ENCODE results near the gene TMCO5A.
"Not testable (repeated sequence)": the region's sequence is repeated elsewhere in the genome, so short reads cannot be mapped to it uniquely, and the experiment has no call there.

Gene TMCO5A

DNA sequence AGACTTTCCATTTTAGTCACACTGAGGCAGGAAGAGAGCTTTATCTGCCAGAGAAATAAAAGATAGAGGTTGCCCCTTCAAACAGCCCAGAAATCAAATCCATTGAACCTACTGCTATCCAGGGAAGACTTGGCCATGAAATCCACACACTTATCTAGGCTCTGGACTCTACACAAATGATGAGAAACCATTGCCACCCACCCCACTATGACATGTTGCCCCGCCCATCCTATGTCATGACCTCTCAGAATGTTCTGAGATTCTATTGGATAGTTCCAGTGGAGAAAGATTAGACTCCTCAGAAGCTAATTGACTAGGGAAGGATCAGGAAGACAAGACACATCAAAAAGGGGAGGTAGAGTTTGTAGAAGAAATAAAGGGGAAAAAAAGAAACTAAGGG, at the start of gene TMCO5A:
TSS of gene TMCO5A (plus strand) at position 301 of the 400 bp plus-strand sequence. CDS start 1,684 bp downstream, outside the sequence.
- no peak for DNase-seq

- no peak for DNase-seq
These were observed 48.8 kb upstream of the TMCO5A start for GRCh38 chr15:37885651-37886050.

DNA sequence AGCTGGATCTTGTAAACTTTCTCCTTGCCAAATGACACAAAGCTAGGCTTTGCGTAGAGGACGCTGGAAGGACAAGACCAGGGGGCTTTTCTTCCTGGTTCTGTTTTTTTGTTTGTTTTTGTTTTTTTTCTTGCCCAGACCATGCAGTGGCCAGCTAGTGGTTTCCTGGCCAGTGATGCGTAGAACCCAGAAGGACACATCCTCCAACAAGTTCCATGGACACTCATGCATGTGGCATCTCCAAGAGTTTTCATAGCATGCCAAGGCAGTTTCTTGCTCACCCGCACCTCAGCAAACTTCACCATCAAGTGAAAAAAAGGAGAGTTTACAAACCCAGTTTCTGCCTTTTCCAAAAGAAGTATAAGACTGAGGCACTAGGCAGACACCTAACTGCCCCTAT, 46.1 kb upstream of the TMCO5A start:
- no peak for DNase-seq

- DNase-seq = peak; percentile 73
These were observed 42.6 kb upstream of the TMCO5A start for GRCh38 chr15:37891766-37892368.

GRCh38 chr15:37893309-37893708, 41.1 kb upstream of the TMCO5A start:
- DNase-seq = no peak

GRCh38 chr15:37898362-37898761, 36.1 kb upstream of the TMCO5A start:
- DNase-seq = no peak

DNA sequence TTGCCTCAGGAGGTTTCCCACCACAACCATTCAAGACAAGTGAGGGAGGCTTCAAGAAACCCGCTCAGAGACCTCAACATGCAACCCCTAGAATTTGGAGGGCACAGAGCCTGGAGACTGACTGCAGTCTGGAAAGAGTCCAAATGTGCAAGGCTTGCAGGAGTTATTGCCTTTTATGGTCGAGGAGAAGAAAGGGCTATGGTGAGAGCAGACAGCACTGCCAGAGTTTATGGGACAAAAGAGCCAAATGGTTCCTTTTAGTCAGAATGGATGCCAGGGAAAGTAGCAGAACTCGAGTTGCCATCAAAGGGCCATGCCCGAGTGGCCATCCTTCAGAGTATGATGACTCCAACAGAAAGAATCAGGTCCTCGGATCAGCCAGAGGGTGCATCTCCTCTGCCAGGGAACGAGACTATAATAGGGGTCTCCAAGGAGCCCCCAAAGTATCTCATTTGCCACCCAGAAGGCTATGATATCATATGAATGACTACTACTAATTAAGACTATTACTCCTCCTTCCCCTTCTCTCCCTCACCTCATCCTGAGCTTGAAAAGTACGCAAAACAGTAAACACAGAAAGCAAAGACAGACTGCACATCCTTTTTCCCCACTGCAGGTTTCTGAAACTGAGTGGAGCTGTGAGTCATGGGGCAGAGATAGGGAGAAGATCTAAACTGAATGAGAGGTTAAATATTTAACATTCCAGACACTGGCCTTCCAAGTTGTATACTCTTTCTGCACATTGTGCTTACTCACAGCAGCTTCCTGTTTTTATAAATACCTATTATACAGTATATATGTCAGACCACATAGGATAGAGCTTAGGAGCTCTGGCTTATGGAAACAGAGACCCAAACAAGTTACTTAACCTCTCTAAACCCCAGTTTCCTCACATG, 33.9 kb upstream of the TMCO5A start:
- peak; percentile 90 for DNase-seq

- no peak for DNase-seq
These were observed 32.3 kb upstream of the TMCO5A start for GRCh38 chr15:37902126-37902525.

- no peak for DNase-seq
These were observed 30.4 kb upstream of the TMCO5A start for GRCh38 chr15:37903919-37904625.

GRCh38 chr15:37907136-37907535, 27.3 kb upstream of the TMCO5A start:
- DNase-seq = peak; percentile 42

DNA sequence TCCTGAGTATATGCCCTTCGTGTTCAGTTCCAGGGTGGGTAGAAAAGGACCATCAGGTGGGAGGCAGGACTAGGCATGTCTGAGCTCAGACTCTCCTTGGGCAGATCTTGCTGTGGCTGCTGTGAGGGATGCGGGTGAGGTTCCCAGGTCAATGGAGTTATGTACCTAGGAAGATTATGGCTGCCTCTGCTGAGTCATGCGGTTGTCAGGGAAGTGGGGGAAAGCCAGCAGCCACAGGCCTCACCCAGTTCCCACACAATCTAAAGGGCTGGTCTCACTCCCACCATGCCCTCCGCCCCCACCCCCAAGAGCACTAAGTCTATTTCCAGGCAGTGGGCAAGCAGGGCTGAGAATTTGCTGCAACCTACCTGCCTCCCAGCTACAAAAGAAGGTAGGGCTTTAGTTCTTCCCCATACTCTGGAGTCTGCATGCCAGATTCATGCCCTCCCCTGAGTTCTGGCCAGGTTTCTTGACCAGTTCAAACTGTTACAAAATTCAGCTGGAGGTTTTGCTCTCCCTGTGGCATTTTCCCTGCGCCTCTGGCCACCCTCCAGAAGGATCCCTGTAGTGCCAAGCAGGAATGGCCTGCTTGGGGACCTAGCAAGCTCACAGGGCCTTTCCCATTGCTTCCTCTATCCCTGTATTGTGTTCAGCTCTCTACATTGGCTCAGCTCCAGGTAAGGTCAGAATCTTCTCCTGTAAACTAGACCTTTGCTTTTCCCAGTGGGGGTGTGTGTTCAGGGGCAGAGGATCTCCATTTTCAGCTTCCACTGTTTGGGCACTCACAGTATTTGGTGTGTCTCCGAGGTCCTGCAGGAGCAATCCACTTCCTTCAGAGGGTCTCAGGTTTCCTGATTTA, 12.7 kb upstream of the TMCO5A start:
- no peak for DNase-seq

DNA sequence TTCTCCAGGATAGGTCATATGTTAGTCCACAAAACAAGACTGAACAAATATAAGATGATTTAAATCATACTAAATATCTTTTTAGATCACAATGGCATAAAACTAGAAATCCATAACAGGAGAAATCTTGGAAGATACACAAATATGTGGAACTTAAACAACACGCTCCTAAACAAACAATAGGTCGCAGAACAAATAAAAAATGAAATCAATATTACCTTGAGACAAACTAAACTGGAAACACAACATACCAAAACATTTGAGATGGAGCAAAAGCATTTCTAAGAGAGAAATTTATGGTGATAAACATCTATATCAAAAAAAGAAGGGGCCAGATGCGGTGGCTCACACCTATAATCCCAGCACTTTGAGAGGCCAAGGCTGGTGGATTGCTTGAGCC, 8.3 kb upstream of the TMCO5A start:
- no peak for DNase-seq

DNA sequence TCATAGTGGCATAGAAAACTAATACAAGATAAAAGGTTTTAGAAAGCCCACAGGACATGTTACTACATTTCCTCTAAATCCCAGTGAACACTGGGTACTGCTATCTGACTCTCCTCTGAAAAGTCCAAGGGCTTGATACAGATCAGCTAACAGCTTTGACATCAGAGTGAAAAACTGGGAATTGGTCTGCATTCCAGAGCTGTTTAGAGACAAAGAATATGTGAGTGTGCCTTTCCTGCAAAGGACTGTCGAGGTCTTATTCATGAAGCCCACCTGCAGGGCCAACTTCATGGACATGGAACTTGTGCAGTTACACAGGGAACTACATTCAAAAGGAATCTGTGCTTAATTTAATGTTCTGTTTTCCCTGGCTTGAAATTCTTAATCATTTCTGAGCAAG, 5.2 kb upstream of the TMCO5A start:
- no peak for DNase-seq

DNA sequence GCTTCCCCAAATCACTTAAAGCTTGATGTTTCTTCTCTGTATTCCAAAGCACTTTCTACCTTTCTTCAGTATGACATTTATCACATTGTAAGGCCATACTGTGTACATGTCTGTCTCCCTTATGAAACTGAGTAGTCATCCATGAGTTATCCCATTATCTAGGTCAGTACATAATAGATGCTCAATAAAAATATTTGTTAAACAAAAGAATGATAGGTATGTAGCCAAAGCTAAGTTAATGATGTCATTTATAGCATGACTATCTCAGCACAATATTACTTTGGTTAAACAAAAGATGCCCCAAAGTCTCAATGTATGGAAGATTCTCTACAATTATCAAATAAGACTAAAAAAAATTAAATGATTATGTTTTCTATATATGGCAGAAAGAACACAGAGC, 3.1 kb upstream of the TMCO5A start:
- peak; percentile 39 for DNase-seq

DNA sequence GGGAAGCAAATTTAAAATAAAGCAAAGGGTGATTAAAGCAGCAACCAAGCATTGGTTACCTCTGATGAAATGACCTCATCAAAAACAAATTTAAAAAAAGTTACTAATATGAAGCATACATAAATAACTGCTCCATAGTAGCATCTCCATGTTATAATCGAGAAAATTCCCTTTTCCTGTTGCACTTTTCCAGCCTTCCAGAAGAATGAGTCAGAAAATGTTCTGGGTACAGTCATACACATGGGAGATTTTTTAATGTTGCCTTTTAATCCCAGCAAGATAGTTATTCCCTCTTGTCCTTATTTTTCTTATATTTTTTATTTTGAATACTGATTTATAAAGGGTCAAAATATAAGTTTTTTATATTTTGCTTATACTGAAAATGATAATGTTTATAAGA, 2.6 kb upstream of the TMCO5A start:
- DNase-seq = peak; percentile 70

- DNase-seq = no peak
These were observed 1.9 kb upstream of the TMCO5A start for GRCh38 chr15:37932549-37932948.

DNA sequence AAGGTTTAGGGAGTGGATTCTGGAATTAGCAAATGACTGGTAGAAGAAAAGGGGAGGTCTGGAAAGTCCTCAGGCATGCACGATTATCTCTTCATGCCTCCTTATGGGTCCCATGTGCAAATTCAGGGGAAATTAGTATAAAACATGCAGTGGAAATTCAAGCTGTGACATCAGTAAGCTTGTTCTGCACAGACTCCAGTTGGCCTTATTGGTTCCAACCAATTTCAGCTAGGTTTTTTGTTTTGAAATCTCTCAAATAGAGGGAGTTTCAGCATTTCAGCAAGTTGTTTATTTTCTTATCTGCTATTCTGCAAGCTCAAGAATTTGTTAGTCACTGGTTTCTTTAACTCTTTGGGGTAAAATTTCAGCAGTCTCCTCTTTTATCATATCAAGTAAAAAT, 774 bp upstream of the TMCO5A start:
- DNase-seq = peak; percentile 75

DNA sequence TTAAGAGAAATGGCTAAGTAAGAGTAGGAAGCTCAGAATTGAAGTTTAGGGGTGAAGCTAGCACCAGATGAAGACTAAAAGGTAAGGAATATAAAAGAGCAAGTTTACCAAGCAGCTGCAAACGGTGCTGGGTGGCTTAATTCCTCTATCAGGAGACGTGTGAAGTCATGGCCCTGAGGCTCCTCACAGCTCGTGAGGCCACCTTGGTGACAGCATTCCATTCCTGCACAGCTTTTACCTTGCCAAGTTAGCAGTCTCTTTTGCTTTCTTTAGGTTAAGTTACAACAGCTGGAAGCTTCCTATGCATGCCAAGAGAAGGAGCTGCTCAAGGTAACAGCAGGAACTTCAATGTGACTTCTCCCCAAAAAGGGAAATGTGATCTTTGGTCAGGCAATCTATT, 6.4 kb downstream of the TMCO5A start:
- DNase-seq = no peak

DNA sequence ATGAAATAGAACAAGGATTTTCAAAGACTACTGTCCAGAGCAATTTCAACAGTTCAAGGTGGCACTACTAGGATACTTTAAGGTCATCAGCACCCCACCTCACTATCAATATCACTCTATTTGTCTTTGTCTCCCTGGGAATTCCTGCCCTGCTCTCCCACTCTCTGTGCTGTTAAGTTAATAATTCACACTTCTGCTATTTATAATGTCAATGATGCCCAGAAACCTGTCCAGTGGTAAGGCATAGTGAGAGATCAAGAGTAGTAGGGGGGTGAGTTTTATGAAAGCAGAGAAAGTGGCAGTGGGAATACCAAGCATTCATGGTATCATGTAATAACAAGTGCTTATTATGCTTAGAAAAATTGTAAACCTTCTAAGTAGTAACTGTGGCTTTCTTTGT, 7.3 kb downstream of the TMCO5A start:
- DNase-seq = no peak

DNA sequence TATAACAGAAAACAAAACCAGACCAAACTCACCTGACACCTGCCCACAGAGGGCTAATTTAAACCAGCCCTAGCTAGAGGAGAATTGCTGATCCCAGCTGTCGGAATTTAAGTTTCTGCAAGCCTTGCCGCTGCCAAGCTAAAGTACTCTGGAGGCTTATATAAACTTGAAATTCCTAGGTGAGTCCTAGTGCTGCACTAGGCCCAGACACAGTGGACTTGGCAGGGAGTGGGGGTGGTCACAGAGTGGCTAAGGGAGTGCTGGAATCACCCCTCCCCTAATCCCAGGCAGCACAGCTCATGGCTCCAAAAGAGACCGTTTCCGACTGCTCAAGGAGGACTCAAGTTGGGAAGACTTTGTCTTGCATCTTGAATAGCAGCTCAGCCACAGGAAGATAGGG, 17.6 kb downstream of the TMCO5A start:
- no peak for DNase-seq

- DNase-seq = not testable (repeated sequence)
These were observed 26.3 kb downstream of the TMCO5A start for GRCh38 chr15:37960742-37961141.

DNA sequence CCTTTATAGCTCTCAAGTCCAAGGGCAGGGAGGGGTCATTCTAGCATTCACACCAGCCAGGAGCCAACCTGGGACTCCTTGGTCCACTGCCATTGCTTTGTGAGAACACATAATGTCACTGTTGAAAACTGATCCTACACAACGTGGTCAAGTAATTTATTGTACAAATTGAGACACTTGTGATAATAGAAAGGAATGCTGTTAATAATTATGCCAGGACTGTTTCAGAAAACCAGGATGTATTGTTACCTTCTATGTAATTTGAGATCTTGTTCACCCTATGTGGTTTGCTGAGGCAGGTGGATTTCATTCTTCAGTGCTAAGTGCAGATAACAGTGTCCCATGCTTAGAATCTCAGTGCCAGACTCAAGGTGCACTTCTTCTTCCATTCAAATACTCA, 33.3 kb downstream of the TMCO5A start:
- no peak for DNase-seq

DNA sequence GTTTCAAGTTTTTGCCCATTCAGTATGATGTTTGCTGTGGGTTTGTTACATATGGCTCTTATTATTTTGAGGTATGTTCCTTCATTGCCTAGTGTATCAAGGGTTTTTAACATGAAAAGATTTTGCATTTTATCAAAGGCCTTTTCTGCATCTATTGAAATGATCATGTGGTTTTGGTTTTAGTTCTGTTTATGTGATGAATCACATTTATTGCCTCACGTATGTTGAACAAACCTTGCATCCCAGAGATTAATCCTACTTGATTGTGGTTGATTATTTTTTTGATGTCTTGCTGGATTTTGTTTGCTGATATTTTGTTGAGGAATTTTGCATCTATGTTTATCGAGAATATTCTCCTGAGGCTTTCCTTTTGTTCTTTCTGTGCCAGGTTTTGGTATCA, 39.4 kb downstream of the TMCO5A start:
- DNase-seq = peak; percentile 31

Measured in HCEC 1CT (cell line).